ENCODE data around the gene GDA.

- TF ChIP-seq EZH2phosphoT487 (IDR thresholded peaks at IDR 0.05; ENCODE audit: borderline replicate concordance) (no peak), REST (IDR thresholded peaks at IDR 0.05; ENCODE audit: low read depth) (no peak), EZH2 (IDR thresholded peaks at IDR 0.05) (no peak), ZBTB33 (IDR thresholded peaks at IDR 0.05; ENCODE audit: extremely low read depth, insufficient replicate concordance, low read length) (no peak), CTCF (IDR thresholded peaks at IDR 0.05 in 2 of 3, conservative IDR thresholded peaks at IDR 0.05 in 1 of 3; ENCODE audit: borderline replicate concordance in 1 of 3, insufficient read depth in 1 of 3, low read depth in 2 of 3, low read length in 2 of 3) (no peak), CBX3 (IDR thresholded peaks at IDR 0.05; ENCODE audit: low read depth) (no peak), RAD21 (IDR thresholded peaks at IDR 0.05; ENCODE audit: low read depth) (no peak), MAX (IDR thresholded peaks at IDR 0.05) (no peak), POLR2AphosphoS5 (IDR thresholded peaks at IDR 0.05; ENCODE audit: low read depth, low read length) (no peak), POLR2A (IDR thresholded peaks at IDR 0.05; ENCODE audit: borderline replicate concordance, extremely low read depth, insufficient read depth, insufficient read length) (no peak), CEBPB (IDR thresholded peaks at IDR 0.05; ENCODE audit: low read depth) (no peak)
Measured at GRCh38 chr9:72299017-72299603, 149.9 kb downstream of the GDA start.
